Activated CD8-positive, alpha-beta memory T cell treated with anti-CD3 and anti-CD28 coated beads for 4 hours (primary cell): Measurements from ENCODE around the gene PTPRR.

Source experiments
- DNase-seq, 2 donors: peaks; one replicate each; pipeline ENCODE4 v3.0.0-alpha.2; 2020; ENCODE audit warnings: low read depth in 2 of 2

PTPRR gene

DNA sequence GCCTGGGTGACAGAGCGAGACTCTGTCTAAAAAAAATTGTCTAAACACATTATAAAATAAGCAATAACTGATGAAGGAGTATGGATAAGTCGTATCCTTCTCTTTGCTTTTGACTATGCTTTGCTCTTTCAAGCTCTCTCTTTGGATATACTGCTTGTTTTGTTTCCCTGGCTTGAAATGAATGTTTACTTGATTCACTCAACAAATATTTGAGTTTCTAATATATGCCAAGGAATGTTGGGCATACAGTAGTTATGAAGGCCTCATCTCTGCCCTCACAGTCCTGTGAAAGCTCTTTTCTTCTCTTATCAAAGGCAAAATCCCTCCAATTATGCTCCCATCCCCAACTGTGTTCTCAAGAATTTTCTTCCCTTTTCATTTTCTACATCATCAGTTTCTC lies 123.5 kb downstream of the PTPRR start:
- no peak for DNase-seq

GRCh38 chr12:70795608-70796007 lies 124.9 kb downstream of the PTPRR start:
- no peak for DNase-seq

GRCh38 chr12:70794131-70794530 lies 126.4 kb downstream of the PTPRR start:
- DNase-seq, result no peak

GRCh38 chr12:70788774-70789173 lies 131.8 kb downstream of the PTPRR start:
- no peak for DNase-seq

DNA sequence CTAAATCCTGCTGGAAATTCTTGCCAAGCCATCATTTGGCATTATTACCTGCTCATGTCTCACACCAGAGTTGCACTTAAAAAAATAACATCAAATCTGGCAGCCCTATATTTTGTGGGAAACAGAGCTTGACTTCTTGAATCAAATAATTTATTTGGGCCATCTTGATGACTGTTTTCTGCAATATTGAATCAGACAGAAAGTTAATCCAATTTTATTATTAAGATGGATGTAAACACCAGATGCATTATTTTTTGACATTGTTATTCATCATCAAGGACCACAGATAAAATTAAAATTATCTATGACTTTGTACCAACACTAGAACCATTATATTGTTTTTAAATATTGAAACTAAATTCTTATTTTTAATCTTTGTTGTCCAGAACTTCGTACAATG lies 132.9 kb downstream of the PTPRR start:
- no peak for DNase-seq

DNA sequence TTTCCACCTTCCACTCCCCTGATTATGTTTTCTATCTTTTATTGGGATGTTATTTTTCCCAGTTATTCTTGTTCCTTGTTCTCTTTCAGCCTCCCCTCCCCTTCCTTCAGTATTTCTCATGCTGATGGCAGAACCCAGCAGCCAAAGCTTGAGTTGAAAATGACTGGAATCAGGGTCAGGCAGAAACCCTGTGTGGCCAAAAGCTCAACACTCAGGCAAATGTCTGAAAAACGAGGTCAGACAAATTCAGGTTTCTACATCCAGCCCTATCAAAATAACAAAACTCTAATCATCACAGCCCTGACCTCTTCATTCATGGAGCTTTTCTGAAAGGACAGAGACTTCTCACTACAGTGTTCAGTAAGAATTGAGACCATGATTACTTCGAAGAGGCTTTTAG lies 134.6 kb downstream of the PTPRR start:
- DNase-seq, result no peak

DNA sequence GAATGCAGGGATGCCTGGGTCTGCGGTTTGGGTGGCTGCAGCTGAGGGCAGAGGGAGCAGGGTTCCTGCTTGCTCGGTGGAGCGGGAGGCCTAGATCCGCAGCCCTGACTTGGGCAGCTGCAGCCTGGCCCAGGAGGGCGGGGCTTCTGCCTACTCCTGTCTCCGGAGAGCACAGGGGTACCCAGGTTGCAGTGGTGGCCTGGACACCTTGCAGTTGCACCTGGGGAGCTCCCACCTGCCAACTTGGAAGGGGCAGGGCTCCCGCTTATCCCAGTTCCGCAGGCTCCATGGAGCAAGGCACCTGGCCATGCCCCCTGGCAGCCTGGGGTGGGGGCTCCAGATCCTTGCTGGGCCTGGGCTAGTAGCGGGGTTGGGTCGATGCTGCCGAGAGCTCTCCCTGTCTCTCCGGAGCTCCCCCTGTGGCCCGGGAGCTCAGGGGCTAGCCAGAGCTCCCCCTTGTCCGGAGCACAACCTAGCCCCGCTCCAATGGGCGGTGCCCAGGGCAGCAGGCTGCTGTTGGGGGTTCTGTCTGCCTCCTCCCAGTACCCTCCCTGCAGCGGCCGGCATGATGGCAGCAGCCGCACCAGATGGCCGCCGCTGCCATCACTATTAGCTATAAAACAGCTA lies 136.4 kb downstream of the PTPRR start:
- DNase-seq, result no peak

GRCh38 chr12:70783455-70783854 lies 137.1 kb downstream of the PTPRR start:
- DNase-seq, result no peak

DNA sequence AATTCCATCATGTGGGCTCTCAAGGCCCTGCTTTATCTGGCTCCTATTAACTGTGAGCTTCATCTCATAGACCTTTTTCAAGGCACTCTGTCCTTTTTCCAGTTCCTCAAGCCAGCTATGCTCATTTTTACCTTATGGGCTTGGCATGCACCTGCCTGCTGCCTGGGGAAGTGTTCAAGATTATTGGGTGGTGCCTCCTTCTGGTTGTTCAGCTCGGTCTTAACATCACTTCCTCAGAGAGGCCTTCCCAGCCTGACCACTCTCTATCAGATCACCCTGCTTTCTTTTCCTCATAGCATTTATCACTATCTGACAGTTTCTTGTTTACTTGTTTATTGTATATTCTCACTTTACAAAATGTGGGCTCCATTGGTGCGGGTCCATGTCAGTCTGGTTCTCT lies 141.3 kb downstream of the PTPRR start:
- DNase-seq, result no peak

- no peak for DNase-seq
Measured at GRCh38 chr12:70774055-70774454, 146.5 kb downstream of the PTPRR start.

GRCh38 chr12:70772836-70773235 lies 147.7 kb downstream of the PTPRR start:
- DNase-seq, result no peak

DNA sequence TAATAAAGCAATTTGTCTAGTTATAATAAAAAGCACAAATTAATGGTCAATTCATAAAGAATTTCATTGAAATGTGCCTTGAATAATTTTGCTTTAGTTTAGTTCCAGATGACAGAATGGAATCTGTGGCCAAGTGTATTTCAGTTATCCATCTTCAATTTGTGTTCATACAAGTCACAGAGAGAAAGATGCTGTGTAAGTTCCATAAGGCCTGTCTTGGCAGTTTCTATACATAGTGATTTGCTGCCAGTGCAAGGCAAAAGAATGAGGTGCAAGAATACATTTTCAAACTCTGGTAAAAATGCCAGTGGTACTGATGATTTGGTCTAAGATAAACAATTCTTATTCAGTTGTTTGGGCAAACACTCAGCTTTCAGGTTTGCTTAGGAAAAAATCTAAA lies 149.0 kb downstream of the PTPRR start:
- DNase-seq, result no peak

DNA sequence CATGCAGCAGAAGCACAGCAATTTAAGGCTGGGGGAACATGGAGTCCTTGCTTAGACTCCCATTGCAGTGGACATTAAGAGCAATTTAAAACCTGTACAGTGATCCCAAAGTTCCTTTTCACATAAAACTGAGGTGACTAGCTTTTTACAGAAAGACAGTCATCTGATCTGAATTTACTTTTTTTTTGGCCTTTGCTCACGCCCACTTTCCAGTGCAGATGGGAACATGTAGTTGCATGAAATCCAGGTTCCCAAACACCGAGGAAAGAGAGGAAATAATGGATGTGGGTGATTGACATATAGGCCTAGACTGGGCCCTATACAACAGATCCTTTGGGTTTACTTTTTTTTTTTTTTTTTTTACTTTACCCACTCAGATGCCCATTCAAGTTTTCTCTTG lies 156.9 kb downstream of the PTPRR start:
- no peak for DNase-seq

DNA sequence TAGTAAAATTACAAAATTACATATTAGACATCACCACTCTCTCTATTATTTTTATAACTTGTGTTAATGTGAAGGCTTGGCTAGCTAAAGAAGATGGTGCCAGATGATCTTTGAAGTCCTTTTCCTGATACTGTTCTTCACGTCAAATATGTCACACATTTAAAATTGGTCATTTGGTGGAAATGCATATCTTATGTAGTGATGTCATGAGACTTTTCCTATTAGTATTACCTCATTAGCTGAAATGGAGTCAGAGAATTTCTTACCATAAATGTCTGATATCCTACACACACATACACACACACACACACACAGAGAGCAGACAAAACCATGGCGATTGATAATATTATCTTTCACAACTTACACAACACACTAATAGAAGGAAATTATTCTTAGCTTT lies 158.5 kb downstream of the PTPRR start:
- no peak for DNase-seq

DNA sequence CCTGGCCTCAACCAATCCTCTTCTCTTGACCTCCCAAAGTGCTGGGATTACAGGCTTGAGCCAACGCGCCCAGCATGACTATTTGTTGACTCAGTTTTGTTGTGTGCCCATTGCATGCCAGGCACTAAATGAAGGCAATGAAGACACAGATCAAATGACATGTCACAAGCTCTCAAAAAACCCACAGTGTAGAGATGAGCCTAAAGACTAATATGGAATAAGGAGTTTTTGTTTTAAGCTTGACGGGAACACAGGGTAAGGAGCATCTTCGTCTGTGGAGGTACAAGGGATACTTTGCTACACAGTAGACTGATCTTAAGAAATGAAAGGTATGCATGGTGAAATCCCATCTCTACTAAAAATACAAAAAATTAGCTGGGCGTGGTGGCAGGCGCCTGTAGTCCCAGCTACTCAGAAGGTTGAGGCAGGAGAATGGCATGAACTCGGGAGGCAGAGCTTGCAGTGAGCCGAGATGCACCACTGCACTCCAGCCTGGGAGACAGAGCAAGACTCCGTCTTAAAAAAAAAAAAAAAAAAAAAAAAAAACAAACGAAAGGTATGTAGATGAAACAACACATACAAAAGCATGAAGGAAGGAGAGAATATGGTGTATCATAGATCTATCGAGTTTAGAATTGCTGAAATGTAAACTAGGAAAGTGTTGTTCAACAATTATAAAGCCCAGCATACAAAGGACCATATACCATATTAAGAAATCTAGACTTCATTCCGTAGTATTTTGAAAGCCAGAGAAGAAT lies 161.2 kb downstream of the PTPRR start:
- DNase-seq, result no peak

DNA sequence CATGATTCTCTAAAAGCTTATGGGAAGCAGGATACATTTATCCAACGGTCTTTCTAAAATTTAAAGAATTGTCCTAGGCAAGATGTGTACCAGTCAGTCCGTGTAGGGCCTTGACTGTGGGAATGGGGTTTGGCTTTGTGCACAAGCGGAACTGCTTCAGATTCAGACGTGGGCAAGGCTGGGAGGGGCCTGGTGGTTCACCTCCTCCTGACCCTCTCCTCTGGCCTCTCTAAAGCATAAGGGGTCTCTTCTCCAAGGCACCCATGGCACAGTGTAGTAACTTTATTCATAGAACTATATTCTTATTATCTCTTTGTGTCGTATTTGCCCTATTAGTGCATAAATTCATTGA lies 162.1 kb downstream of the PTPRR start:
- DNase-seq, result no peak

GRCh38 chr12:70757830-70758493 lies 162.6 kb downstream of the PTPRR start:
- no peak for DNase-seq

GRCh38 chr12:70756791-70757190 lies 163.7 kb downstream of the PTPRR start:
- DNase-seq, result no peak

DNA sequence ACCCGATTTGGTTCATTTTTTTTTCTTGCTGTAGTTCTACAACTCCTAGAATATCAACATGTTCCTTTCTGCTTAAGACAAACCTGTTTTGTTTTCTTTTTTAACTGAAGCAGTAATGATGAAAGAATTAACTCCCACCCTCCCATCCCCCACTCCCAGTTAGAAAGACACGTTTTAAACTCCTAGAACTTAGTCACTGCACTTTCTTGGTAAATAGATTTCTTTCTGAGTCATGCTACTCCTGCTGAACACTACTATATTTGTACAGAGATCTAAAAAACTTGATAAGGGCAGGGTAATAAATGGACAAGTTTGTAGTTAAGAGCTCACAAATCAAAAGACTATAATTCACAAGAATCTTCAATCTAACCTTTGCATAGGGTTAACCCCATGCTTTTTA lies 164.4 kb downstream of the PTPRR start:
- no peak for DNase-seq

DNA sequence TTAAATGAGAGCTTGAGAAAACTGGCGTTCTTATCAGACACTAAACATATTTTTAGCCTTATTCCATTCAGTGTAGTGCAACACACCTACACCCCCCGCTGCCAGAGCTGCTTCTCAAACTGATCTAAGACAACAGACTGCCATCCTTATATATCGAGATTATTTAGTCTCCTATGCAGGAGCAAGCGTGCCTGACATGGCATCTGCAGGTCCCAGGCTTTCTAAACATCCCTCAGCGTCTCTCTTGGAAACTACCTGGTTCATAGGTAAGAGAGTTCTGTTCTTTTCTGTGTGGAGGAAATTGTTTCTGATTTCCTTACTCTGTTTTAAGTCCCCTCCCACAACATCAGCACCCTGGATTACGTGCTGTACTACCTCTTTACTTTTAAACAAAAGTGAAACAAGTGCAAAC lies 166.2 kb downstream of the PTPRR start:
- no peak for DNase-seq

GRCh38 chr12:70752327-70752726 lies 168.2 kb downstream of the PTPRR start:
- no peak for DNase-seq

- DNase-seq, result no peak
Measured at GRCh38 chr12:70749931-70750330, 170.6 kb downstream of the PTPRR start.

GRCh38 chr12:70748809-70749208 lies 171.7 kb downstream of the PTPRR start:
- DNase-seq, result no peak
